Measurements from ENCODE around the gene UGT1A5. TPM values are rescaled to one million over a fixed set of nuclear protein-coding genes. Genes with fewer than 3 reads are reported as not detected.

Gene UGT1A5
- total RNA-seq, 1 donor from 2014 or later, result not detected

GRCh38 chr2:233705911-233706506, 6.7 kb upstream of the UGT1A5 start:
- H3K4me1 Mint-ChIP-seq, result peaks cover 4% of the 10 kb centered on the region
- no peaks in the 10 kb centered on the region for H3K36me3 Mint-ChIP-seq
- DNase-seq (ENCODE audit: low spot score in 2 of 2, unreplicated experiment in 2 of 2), result no peak
- H3K27ac Mint-ChIP-seq, result no peak overlapping the region
- H3K4me3 Mint-ChIP-seq, result no peak overlapping the region
- peaks cover 28% of the 10 kb centered on the region for H3K9me3 Mint-ChIP-seq
- TF ChIP-seq CTCF (IDR thresholded peaks at IDR 0.05; ENCODE audit: unreplicated experiment), result no peak
- H3K27me3 Mint-ChIP-seq (ENCODE audit: low read depth), result peaks cover 9% of the 10 kb centered on the region

- Mint-ChIP-seq H3K36me3 (no peaks in the 10 kb centered on the region), H3K4me3 (no peak overlapping the region), H3K4me1 (peaks cover 4% of the 10 kb centered on the region), H3K27ac (no peak overlapping the region), H3K27me3 (ENCODE audit: low read depth) (peaks cover 13% of the 10 kb centered on the region), H3K9me3 (peaks cover 24% of the 10 kb centered on the region)
- TF ChIP-seq CTCF (IDR thresholded peaks at IDR 0.05; ENCODE audit: unreplicated experiment), result no peak
- DNase-seq (ENCODE audit: low spot score in 2 of 2, unreplicated experiment in 2 of 2), result no peak
Observed at GRCh38 chr2:233706720-233707119, 6.0 kb upstream of the UGT1A5 start.

GRCh38 chr2:233707940-233708644, 4.6 kb upstream of the UGT1A5 start:
- no peak for TF ChIP-seq CTCF (IDR thresholded peaks at IDR 0.05; ENCODE audit: unreplicated experiment)
- Mint-ChIP-seq H3K4me3 (no peak overlapping the region), H3K27ac (no peak overlapping the region), H3K4me1 (peaks cover 4% of the 10 kb centered on the region), H3K36me3 (no peaks in the 10 kb centered on the region), H3K27me3 (ENCODE audit: low read depth) (peaks cover 19% of the 10 kb centered on the region), H3K9me3 (peaks cover 10% of the 10 kb centered on the region)
- no peak for DNase-seq (ENCODE audit: low spot score in 2 of 2, unreplicated experiment in 2 of 2)

GRCh38 chr2:233708942-233709341, 3.8 kb upstream of the UGT1A5 start:
- TF ChIP-seq CTCF (IDR thresholded peaks at IDR 0.05; ENCODE audit: unreplicated experiment), result no peak
- no peak overlapping the region for H3K27ac Mint-ChIP-seq
- peaks cover 26% of the 10 kb centered on the region for H3K27me3 Mint-ChIP-seq (ENCODE audit: low read depth)
- DNase-seq (ENCODE audit: low spot score in 2 of 2, unreplicated experiment in 2 of 2), result no peak
- no peak overlapping the region for H3K4me3 Mint-ChIP-seq
- no peaks in the 10 kb centered on the region for H3K36me3 Mint-ChIP-seq
- peaks cover 4% of the 10 kb centered on the region for H3K9me3 Mint-ChIP-seq
- peaks cover 4% of the 10 kb centered on the region for H3K4me1 Mint-ChIP-seq

GRCh38 chr2:233711312-233712008, 1.2 kb upstream of the UGT1A5 start:
- H3K4me1 Mint-ChIP-seq, result no peaks in the 10 kb centered on the region
- no peaks in the 10 kb centered on the region for H3K9me3 Mint-ChIP-seq
- DNase-seq (ENCODE audit: low spot score in 2 of 2, unreplicated experiment in 2 of 2), result peak; percentile 78 to 89
- H3K27me3 Mint-ChIP-seq (ENCODE audit: low read depth), result peaks cover 36% of the 10 kb centered on the region
- peak; percentile 83 for TF ChIP-seq CTCF (IDR thresholded peaks at IDR 0.05; ENCODE audit: unreplicated experiment)
- H3K27ac Mint-ChIP-seq, result no peak overlapping the region
- no peaks in the 10 kb centered on the region for H3K36me3 Mint-ChIP-seq
- no peak overlapping the region for H3K4me3 Mint-ChIP-seq

All from mesothelial cell of epicardium (in vitro differentiated cells).